ENCODE measurements around the gene MAPT. TPM values are rescaled to one million over a fixed set of nuclear protein-coding genes. Genes with fewer than 3 reads are reported as not detected.
"Not testable (repeated sequence)": the region's sequence is repeated elsewhere in the genome, so short reads cannot be mapped to it uniquely, and the experiment has no call there.

MAPT gene
- total RNA-seq, 2 donors from 2014 or later: 11.7 to 14.7 TPM

DNA sequence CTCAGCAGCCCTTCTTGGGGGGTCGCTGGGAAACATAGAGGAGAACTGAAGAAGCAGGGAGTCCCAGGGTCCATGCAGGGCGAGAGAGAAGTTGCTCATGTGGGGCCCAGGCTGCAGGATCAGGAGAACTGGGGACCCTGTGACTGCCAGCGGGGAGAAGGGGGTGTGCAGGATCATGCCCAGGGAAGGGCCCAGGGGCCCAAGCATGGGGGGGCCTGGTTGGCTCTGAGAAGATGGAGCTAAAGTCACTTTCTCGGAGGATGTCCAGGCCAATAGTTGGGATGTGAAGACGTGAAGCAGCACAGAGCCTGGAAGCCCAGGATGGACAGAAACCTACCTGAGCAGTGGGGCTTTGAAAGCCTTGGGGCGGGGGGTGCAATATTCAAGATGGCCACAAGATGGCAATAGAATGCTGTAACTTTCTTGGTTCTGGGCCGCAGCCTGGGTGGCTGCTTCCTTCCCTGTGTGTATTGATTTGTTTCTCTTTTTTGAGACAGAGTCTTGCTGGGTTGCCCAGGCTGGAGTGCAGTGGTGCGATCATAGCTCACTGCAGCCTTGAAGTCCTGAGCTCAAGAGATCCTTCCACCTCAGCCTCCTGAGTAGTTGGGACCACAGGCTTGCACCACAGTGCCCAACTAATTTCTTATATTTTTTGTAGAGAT lies 108.1 kb downstream of the MAPT start:
- Histone ChIP-seq H3K4me1 (replicated peaks) (peaks cover 6% of the 10 kb centered on the region), H3K27ac (no peak overlapping the region), H3K36me3 (no peaks in the 10 kb centered on the region), H3K27me3 (replicated peaks; ENCODE audit: insufficient read depth) (no peaks in the 10 kb centered on the region), H3K9me3 (no peaks in the 10 kb centered on the region), H3K4me3 (no peak overlapping the region)
- intact Hi-C loops (cut with DNase I): loop anchor here (2.0 kb wide), 1 partner anchor 210 kb away; no protein-coding TSS in a partner anchor
- peak; percentile 68 for DNase-seq (ENCODE audit: low spot score)
- TF ChIP-seq, protein P1, sequence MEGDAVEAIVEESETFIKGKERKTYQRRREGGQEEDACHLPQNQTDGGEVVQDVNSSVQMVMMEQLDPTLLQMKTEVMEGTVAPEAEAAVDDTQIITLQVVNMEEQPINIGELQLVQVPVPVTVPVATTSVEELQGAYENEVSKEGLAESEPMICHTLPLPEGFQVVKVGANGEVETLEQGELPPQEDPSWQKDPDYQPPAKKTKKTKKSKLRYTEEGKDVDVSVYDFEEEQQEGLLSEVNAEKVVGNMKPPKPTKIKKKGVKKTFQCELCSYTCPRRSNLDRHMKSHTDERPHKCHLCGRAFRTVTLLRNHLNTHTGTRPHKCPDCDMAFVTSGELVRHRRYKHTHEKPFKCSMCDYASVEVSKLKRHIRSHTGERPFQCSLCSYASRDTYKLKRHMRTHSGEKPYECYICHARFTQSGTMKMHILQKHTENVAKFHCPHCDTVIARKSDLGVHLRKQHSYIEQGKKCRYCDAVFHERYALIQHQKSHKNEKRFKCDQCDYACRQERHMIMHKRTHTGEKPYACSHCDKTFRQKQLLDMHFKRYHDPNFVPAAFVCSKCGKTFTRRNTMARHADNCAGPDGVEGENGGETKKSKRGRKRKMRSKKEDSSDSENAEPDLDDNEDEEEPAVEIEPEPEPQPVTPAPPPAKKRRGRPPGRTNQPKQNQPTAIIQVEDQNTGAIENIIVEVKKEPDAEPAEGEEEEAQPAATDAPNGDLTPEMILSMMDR (IDR thresholded peaks at IDR 0.05): peak; percentile 95 to 97 (median 96)
- peak; percentile 65 for TF ChIP-seq POLR2AphosphoS5 (IDR thresholded peaks at IDR 0.05)
- no peak for TF ChIP-seq POLR2A (IDR thresholded peaks at IDR 0.05)
- 24% methylated on average over 8 of the region's 8 CpGs for WGBS

DNA sequence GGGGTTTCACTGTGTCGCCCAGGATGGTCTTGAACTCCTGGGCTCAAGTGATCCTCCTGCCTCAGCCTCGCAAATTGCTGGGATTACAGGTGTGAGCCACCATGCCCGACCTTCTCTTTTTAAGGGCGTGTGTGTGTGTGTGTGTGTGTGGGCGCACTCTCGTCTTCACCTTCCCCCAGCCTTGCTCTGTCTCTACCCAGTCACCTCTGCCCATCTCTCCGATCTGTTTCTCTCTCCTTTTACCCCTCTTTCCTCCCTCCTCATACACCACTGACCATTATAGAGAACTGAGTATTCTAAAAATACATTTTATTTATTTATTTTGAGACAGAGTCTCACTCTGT lies 108.6 kb downstream of the MAPT start:
- WGBS: 59% methylated on average over 7 of the region's 7 CpGs

DNA sequence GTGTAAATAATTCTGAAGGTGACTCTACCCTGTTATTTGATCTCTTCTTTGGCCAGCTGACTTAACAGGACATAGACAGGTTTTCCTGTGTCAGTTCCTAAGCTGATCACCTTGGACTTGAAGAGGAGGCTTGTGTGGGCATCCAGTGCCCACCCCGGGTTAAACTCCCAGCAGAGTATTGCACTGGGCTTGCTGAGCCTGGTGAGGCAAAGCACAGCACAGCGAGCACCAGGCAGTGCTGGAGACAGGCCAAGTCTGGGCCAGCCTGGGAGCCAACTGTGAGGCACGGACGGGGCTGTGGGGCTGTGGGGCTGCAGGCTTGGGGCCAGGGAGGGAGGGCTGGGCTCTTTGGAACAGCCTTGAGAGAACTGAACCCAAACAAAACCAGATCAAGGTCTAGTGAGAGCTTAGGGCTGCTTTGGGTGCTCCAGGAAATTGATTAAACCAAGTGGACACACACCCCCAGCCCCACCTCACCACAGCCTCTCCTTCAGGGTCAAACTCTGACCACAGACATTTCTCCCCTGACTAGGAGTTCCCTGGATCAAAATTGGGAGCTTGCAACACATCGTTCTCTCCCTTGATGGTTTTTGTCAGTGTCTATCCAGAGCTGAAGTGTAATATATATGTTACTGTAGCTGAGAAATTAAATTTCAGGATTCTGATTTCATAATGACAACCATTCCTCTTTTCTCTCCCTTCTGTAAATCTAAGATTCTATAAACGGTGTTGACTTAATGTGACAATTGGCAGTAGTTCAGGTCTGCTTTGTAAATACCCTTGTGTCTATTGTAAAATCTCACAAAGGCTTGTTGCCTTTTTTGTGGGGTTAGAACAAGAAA lies 109.8 kb downstream of the MAPT start:
- 9% methylated on average over 6 of the region's 6 CpGs for WGBS
- peaks cover 6% of the 10 kb centered on the region for H3K4me1 ChIP-seq (replicated peaks)
- peak overlapping the region; percentile 50 to 73 for H3K27ac ChIP-seq
- intact Hi-C loops (cut with DNase I): loop anchor here (2.0 kb wide), 1 partner anchor 209 kb away; no protein-coding TSS in a partner anchor
- no peaks in the 10 kb centered on the region for H3K27me3 ChIP-seq (replicated peaks; ENCODE audit: insufficient read depth)
- peak; percentile 36 for DNase-seq (ENCODE audit: low spot score)
- no peaks in the 10 kb centered on the region for H3K9me3 ChIP-seq
- H3K4me3 ChIP-seq: no peak overlapping the region
- no peaks in the 10 kb centered on the region for H3K36me3 ChIP-seq
- TF ChIP-seq POLR2AphosphoS5 (IDR thresholded peaks at IDR 0.05) (peak; percentile 54), POLR2A (IDR thresholded peaks at IDR 0.05) (no peak)
- TF ChIP-seq, protein P1 (IDR thresholded peaks at IDR 0.05): no peak

More for the DNA sequence above, 108.6 kb downstream of the MAPT start:
- Histone ChIP-seq H3K4me1 (replicated peaks) (peaks cover 6% of the 10 kb centered on the region), H3K36me3 (no peaks in the 10 kb centered on the region), H3K27ac (peak overlapping the region in 1 of 2 donors; percentile 73), H3K9me3 (no peaks in the 10 kb centered on the region), H3K4me3 (no peak overlapping the region), H3K27me3 (replicated peaks; ENCODE audit: insufficient read depth) (no peaks in the 10 kb centered on the region)
- no peak for DNase-seq (ENCODE audit: low spot score)
- intact Hi-C loops (cut with DNase I): loop anchor here (2.0 kb wide), 1 partner anchor 210 kb away; no protein-coding TSS in a partner anchor
- TF ChIP-seq, protein P1 (IDR thresholded peaks at IDR 0.05): no peak
- TF ChIP-seq POLR2AphosphoS5 (IDR thresholded peaks at IDR 0.05): no peak
- no peak for TF ChIP-seq POLR2A (IDR thresholded peaks at IDR 0.05)

DNA sequence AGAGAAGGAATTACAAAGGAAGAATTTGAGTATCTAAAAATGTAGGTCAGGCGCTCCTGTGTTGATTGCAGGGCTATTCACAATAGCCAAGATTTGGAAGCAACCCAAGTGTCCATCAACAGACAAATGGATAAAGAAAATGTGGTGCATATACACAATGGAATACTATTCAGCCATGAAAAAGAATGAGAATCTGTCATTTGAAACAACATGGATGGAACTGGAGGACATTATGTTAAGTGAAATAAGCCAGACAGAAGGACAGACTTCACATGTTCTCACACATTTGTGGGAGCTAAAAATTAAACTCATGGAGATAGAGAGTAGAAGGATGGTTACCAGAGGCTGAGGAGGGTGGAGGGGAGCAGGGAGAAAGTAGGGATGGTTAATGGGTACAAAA lies 111.7 kb downstream of the MAPT start:
- H3K27ac ChIP-seq; intact Hi-C loops (cut with DNase I); H3K27me3 ChIP-seq (replicated peaks; ENCODE audit: insufficient read depth); H3K9me3 ChIP-seq; H3K4me1 ChIP-seq (replicated peaks); H3K4me3 ChIP-seq; H3K36me3 ChIP-seq; DNase-seq (ENCODE audit: low spot score): not testable (repeated sequence)
- WGBS: 100% methylated on average over 1 of the region's 1 CpG

DNA sequence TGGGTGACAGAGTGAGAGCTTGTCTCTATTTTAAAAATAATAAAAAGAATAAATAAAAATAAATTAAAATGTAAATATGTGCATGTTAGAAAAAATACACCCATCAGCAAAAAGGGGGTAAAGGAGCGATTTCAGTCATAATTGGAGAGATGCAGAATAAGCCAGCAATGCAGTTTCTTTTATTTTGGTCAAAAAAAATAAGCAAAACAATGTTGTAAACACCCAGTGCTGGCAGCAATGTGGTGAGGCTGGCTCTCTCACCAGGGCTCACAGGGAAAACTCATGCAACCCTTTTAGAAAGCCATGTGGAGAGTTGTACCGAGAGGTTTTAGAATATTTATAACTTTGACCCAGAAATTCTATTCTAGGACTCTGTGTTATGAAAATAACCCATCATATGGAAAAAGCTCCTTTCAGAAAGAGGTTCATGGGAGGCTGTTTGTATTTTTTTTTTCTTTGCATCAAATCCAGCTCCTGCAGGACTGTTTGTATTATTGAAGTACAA lies 113.2 kb downstream of the MAPT start:
- Histone ChIP-seq H3K4me1 (replicated peaks) (peaks cover 6% of the 10 kb centered on the region), H3K36me3 (no peaks in the 10 kb centered on the region)
- intact Hi-C loops (cut with DNase I): no loop called here

More for the DNA sequence above, 113.2 kb downstream of the MAPT start:
- no peak for DNase-seq (ENCODE audit: low spot score)
- H3K4me3 ChIP-seq: no peak overlapping the region
- no peaks in the 10 kb centered on the region for H3K9me3 ChIP-seq
- H3K27me3 ChIP-seq (replicated peaks; ENCODE audit: insufficient read depth): no peaks in the 10 kb centered on the region
- no peak overlapping the region for H3K27ac ChIP-seq
- WGBS: 83% methylated on average over 2 of the region's 2 CpGs
- TF ChIP-seq, protein P1 (IDR thresholded peaks at IDR 0.05): no peak
- TF ChIP-seq POLR2A (IDR thresholded peaks at IDR 0.05) (no peak), POLR2AphosphoS5 (IDR thresholded peaks at IDR 0.05) (no peak)

Measured in prostate gland (tissue), 2 donors.